Stomach smooth muscle (tissue), 2 donors: ENCODE results near the gene RAD51B.

ENCODE experiments used
- H3K27ac ChIP-seq: one replicate; pipeline ENCODE4 v1.7.0; 2013; ENCODE audit warnings: mild to moderate bottlenecking, low read length, inconsistent platforms
- H3K27me3 ChIP-seq, 2 donors: one replicate each; pipeline ENCODE4 v1.7.0; 2013; ENCODE audit warnings: low read length in 2 of 2; ENCODE audit not compliant: insufficient read depth in 2 of 2, control insufficient read depth in 1 of 2
- H3K36me3 ChIP-seq, 2 donors: one replicate each; pipeline ENCODE4 v1.7.0; 2013; ENCODE audit warnings: low read length in 2 of 2; ENCODE audit not compliant: control insufficient read depth in 2 of 2, insufficient read depth in 2 of 2
- H3K4me1 ChIP-seq: one replicate; pipeline ENCODE4 v1.7.0; 2013; ENCODE audit warnings: low read length; ENCODE audit not compliant: control insufficient read depth, insufficient read depth
- H3K4me3 ChIP-seq, 2 donors: one replicate each; pipeline ENCODE4 v1.7.0; 2013; ENCODE audit warnings: low read length in 2 of 2
- H3K9ac ChIP-seq, 2 donors: one replicate each; pipeline ENCODE4 v1.7.0; 2013; ENCODE audit warnings: low read length in 2 of 2, mild to moderate bottlenecking in 1 of 2
- H3K9me3 ChIP-seq, 2 donors: one replicate each; pipeline ENCODE4 v1.7.0; 2013; ENCODE audit warnings: low read length in 2 of 2; ENCODE audit not compliant: control insufficient read depth in 2 of 2
- donor health status: healthy.
- donor health status: Pancreatic carcinoma.

The RAD51B gene

GRCh38 chr14:68460541-68460940 is 641.0 kb downstream of the RAD51B start:
- Histone ChIP-seq H3K9ac (no peak overlapping the region), H3K4me1 (peaks cover 16% of the 10 kb centered on the region), H3K27ac (no peak overlapping the region), H3K9me3 (no peaks in the 10 kb centered on the region), H3K36me3 (no peaks in the 10 kb centered on the region), H3K4me3 (no peak overlapping the region), H3K27me3 (no peaks in the 10 kb centered on the region)

GRCh38 chr14:68461086-68461485 is 641.5 kb downstream of the RAD51B start:
- Histone ChIP-seq H3K36me3 (no peaks in the 10 kb centered on the region), H3K9me3 (no peaks in the 10 kb centered on the region), H3K4me3 (no peak overlapping the region), H3K27me3 (no peaks in the 10 kb centered on the region), H3K27ac (no peak overlapping the region), H3K9ac (no peak overlapping the region), H3K4me1 (peaks cover 16% of the 10 kb centered on the region)

GRCh38 chr14:68462683-68463082 is 643.1 kb downstream of the RAD51B start:
- Histone ChIP-seq H3K4me3 (no peak overlapping the region), H3K9me3 (no peaks in the 10 kb centered on the region), H3K4me1 (peaks cover 24% of the 10 kb centered on the region), H3K27me3 (no peaks in the 10 kb centered on the region), H3K9ac (no peak overlapping the region), H3K27ac (no peak overlapping the region), H3K36me3 (no peaks in the 10 kb centered on the region)

- Histone ChIP-seq H3K27me3 (no peaks in the 10 kb centered on the region), H3K4me1 (peaks cover 24% of the 10 kb centered on the region), H3K36me3 (no peaks in the 10 kb centered on the region), H3K9me3 (no peaks in the 10 kb centered on the region), H3K27ac (no peak overlapping the region), H3K9ac (no peak overlapping the region), H3K4me3 (no peak overlapping the region)
Observed at GRCh38 chr14:68463299-68463698, 643.7 kb downstream of the RAD51B start.

- no peak overlapping the region for H3K9ac ChIP-seq
- no peaks in the 10 kb centered on the region for H3K27me3 ChIP-seq
- peaks cover 26% of the 10 kb centered on the region for H3K4me1 ChIP-seq
- H3K36me3 ChIP-seq, result no peaks in the 10 kb centered on the region
- no peaks in the 10 kb centered on the region for H3K9me3 ChIP-seq
- no peak overlapping the region for H3K4me3 ChIP-seq
- no peak overlapping the region for H3K27ac ChIP-seq
Observed at GRCh38 chr14:68463705-68464374, 644.3 kb downstream of the RAD51B start.

- H3K9me3 ChIP-seq, result no peaks in the 10 kb centered on the region
- no peak overlapping the region for H3K9ac ChIP-seq
- H3K4me1 ChIP-seq, result peaks cover 18% of the 10 kb centered on the region
- no peak overlapping the region for H3K27ac ChIP-seq
- no peaks in the 10 kb centered on the region for H3K36me3 ChIP-seq
- no peaks in the 10 kb centered on the region for H3K27me3 ChIP-seq
- H3K4me3 ChIP-seq, result no peak overlapping the region
Observed at GRCh38 chr14:68464711-68465110, 645.1 kb downstream of the RAD51B start.

GRCh38 chr14:68466491-68466977 is 647.0 kb downstream of the RAD51B start:
- H3K27me3 ChIP-seq, result no peaks in the 10 kb centered on the region
- H3K4me3 ChIP-seq, result peak overlapping the region; percentile 12 to 57
- H3K9me3 ChIP-seq, result no peaks in the 10 kb centered on the region
- no peaks in the 10 kb centered on the region for H3K36me3 ChIP-seq
- peaks cover 13% of the 10 kb centered on the region for H3K4me1 ChIP-seq
- H3K9ac ChIP-seq, result peak overlapping the region in 1 of 2 donors; percentile 3
- peak overlapping the region; percentile 53 for H3K27ac ChIP-seq

GRCh38 chr14:68467425-68467824 is 647.8 kb downstream of the RAD51B start:
- Histone ChIP-seq H3K4me3 (no peak overlapping the region), H3K27me3 (no peaks in the 10 kb centered on the region), H3K9me3 (no peaks in the 10 kb centered on the region), H3K9ac (no peak overlapping the region), H3K4me1 (peaks cover 13% of the 10 kb centered on the region), H3K27ac (no peak overlapping the region), H3K36me3 (no peaks in the 10 kb centered on the region)

- H3K36me3 ChIP-seq, result no peaks in the 10 kb centered on the region
- H3K27me3 ChIP-seq, result no peaks in the 10 kb centered on the region
- no peak overlapping the region for H3K9ac ChIP-seq
- peaks cover 17% of the 10 kb centered on the region for H3K4me1 ChIP-seq
- H3K27ac ChIP-seq, result no peak overlapping the region
- H3K9me3 ChIP-seq, result no peaks in the 10 kb centered on the region
- no peak overlapping the region for H3K4me3 ChIP-seq
Observed at GRCh38 chr14:68468437-68469207, 649.0 kb downstream of the RAD51B start.

- no peak overlapping the region for H3K27ac ChIP-seq
Observed at GRCh38 chr14:68469208-68469713, 649.7 kb downstream of the RAD51B start.

GRCh38 chr14:68470361-68470760 is 650.8 kb downstream of the RAD51B start:
- Histone ChIP-seq H3K4me1 (peaks cover 17% of the 10 kb centered on the region), H3K9ac (no peak overlapping the region), H3K27ac (no peak overlapping the region), H3K4me3 (no peak overlapping the region), H3K27me3 (no peaks in the 10 kb centered on the region), H3K9me3 (no peaks in the 10 kb centered on the region), H3K36me3 (no peaks in the 10 kb centered on the region)

More at GRCh38 chr14:68469208-68469713, 649.7 kb downstream of the RAD51B start:
- H3K4me1 ChIP-seq, result peaks cover 17% of the 10 kb centered on the region
- H3K9ac ChIP-seq, result no peak overlapping the region
- H3K36me3 ChIP-seq, result no peaks in the 10 kb centered on the region
- no peaks in the 10 kb centered on the region for H3K27me3 ChIP-seq
- H3K9me3 ChIP-seq, result no peaks in the 10 kb centered on the region
- no peak overlapping the region for H3K4me3 ChIP-seq
